HepG2 (cell line): ENCODE data around the gene SSC5D. TPM values are rescaled to one million over a fixed set of nuclear protein-coding genes. Genes with fewer than 3 reads are reported as not detected.
A peak's percentile ranks its signal among the peaks of the same experiment; 100 is the strongest.

Experiments
- ARNT ChIP-seq: fragments of 450-650 bp; IDR thresholded peaks from 2 replicates; pipeline ENCODE4 v1.6.1; 2017
- ARNTL ChIP-seq: sonication (generic); formaldehyde crosslinking; IDR thresholded peaks from 2 replicates; pipeline ENCODE4 v1.4.0; 2020; ENCODE audit warnings: mild to moderate bottlenecking, missing genetic modification reagents
- BORCS8-MEF2B ChIP-seq: sonication (generic); formaldehyde crosslinking; IDR thresholded peaks from 2 replicates; pipeline ENCODE4 v1.8.0; 2022; ENCODE audit warnings: mild to moderate bottlenecking, missing genetic modification reagents
- FOXC1 ChIP-seq: sonication (generic); formaldehyde crosslinking; IDR thresholded peaks from 2 replicates; pipeline ENCODE4 v1.8.0; 2022; ENCODE audit warnings: mild to moderate bottlenecking, missing genetic modification reagents, borderline replicate concordance
- HMG20A ChIP-seq: IDR thresholded peaks from 2 replicates; pipeline ENCODE4 v1.6.1; 2016; ENCODE audit warnings: borderline replicate concordance
- MATR3 ChIP-seq: sonication (generic); formaldehyde crosslinking; IDR thresholded peaks from 2 replicates; pipeline ENCODE4 v1.4.0; 2020; ENCODE audit warnings: missing genetic modification reagents
- NR1H2 ChIP-seq: sonication (generic); formaldehyde crosslinking; IDR thresholded peaks from 2 replicates; pipeline ENCODE4 v1.8.1; 2022; ENCODE audit warnings: low read depth, missing genetic modification reagents, borderline replicate concordance
- NR2F6 ChIP-seq, 2 experiments: IDR thresholded peaks; 2 replicates each; pipeline ENCODE4 v1.6.1; 2016; ENCODE audit warnings: antibody characterized with exemption in 1 of 2, mild to moderate bottlenecking in 1 of 2
- PHF5A ChIP-seq: IDR thresholded peaks from one replicate; pipeline ENCODE4 v1.6.1; 2018; ENCODE audit warnings: low read depth, missing genetic modification reagents; ENCODE audit not compliant: unreplicated experiment
- POLR2A ChIP-seq, 2 experiments: IDR thresholded peaks; 2 replicates each; pipeline ENCODE4 v1.6.1; 2011; ENCODE audit warnings: low read depth in 2 of 2, low read length in 2 of 2, mild to moderate bottlenecking in 1 of 2, moderate library complexity in 1 of 2; ENCODE audit not compliant: insufficient read depth in 1 of 2
- PRDM15 ChIP-seq: sonication (generic); formaldehyde crosslinking; IDR thresholded peaks from 2 replicates; pipeline ENCODE4 v1.4.0; 2020; ENCODE audit warnings: missing genetic modification reagents
- SALL1 ChIP-seq: sonication (generic); formaldehyde crosslinking; IDR thresholded peaks from 2 replicates; pipeline ENCODE4 v1.8.0; 2022; ENCODE audit warnings: mild to moderate bottlenecking, missing genetic modification reagents
- SOX13 ChIP-seq, 3 experiments: fragments of 450-650 bp in 1 of 3; sonication (generic) in 1 of 3; formaldehyde crosslinking in 1 of 3; IDR thresholded peaks in 2 of 3; conservative IDR thresholded peaks in 1 of 3; 2 replicates each; pipeline versions ENCODE4 v1.5.0 to v1.6.1; 2016 to 2020; ENCODE audit warnings: antibody characterized with exemption in 1 of 3, mild to moderate bottlenecking in 1 of 3, missing compliant biosample characterization in 1 of 3, missing genetic modification reagents in 1 of 3, moderate library complexity in 1 of 3
- ZNF24 ChIP-seq: fragments of 450-650 bp; IDR thresholded peaks from 2 replicates; pipeline ENCODE4 v1.6.1; 2017; ENCODE audit warnings: antibody characterized with exemption, mild to moderate bottlenecking
- ZNF703 ChIP-seq: sonication (generic); formaldehyde crosslinking; IDR thresholded peaks from 2 replicates; pipeline ENCODE4 v1.5.1; 2020; ENCODE audit warnings: missing genetic modification reagents, mild to moderate bottlenecking, moderate library complexity, borderline replicate concordance
- polyA plus RNA-seq, 8 experiments: library from polyadenylated mRNA; depleted of rRNA in 3 of 8; stranded (reverse) in 7 of 8; unstranded in 1 of 8; fragments of >200 nt; fragmentation: Illumina TruSeq in 4 of 8; extraction: Trizol in 4 of 8; gene quantifications; 2 replicates each; pipeline versions ENCODE4 v1.2.1 to v1.2.3, GENCODE V29; 2011 to 2016; ENCODE audit warnings: low read depth in 4 of 8, missing spikeins in 1 of 8, mixed read lengths in 1 of 8; ENCODE audit not compliant: insufficient read depth in 1 of 8
- total RNA-seq, 5 experiments: library from RNA; depleted of rRNA; stranded (reverse); fragments of >200 nt; fragmentation: Illumina TruSeq; extraction: Trizol; gene quantifications; 2 replicates each; pipeline ENCODE4 v1.2.3, GENCODE V29; 2016; ENCODE audit warnings: low read depth in 1 of 5
- TF ChIP-seq, protein P1 (sequence below): sonication (generic); formaldehyde crosslinking; conservative IDR thresholded peaks from 2 replicates; pipeline ENCODE4 v1.8.1; 2023; ENCODE audit warnings: missing genetic modification reagents
- TF ChIP-seq, protein P2 (sequence below): sonication (generic); formaldehyde crosslinking; IDR thresholded peaks from 2 replicates; pipeline ENCODE4 v1.4.0; 2020; ENCODE audit warnings: missing genetic modification reagents
- TF ChIP-seq, protein P3 (sequence below): sonication (generic); formaldehyde crosslinking; IDR thresholded peaks from 2 replicates; pipeline ENCODE4 v1.4.0; 2020; ENCODE audit warnings: missing genetic modification reagents
- TF ChIP-seq, protein P4 (sequence below): IDR thresholded peaks from 2 replicates; pipeline ENCODE4 v1.6.1; 2016; ENCODE audit warnings: missing compliant biosample characterization, missing genetic modification reagents, borderline replicate concordance

Gene SSC5D
- total and polyA plus RNA-seq, 2 of the 13 experiments (the other 11 are each of a cell fraction or from before 2014, with no cell fraction given): not detected

- no peak for TF ChIP-seq MATR3 (CRISPR knock-in tag)
- TF ChIP-seq PRDM15 (CRISPR knock-in tag): no peak
- no peak for TF ChIP-seq PHF5A (CRISPR knock-in tag)
- no peak for TF ChIP-seq FOXC1 (CRISPR knock-in tag)
- TF ChIP-seq, protein P1, sequence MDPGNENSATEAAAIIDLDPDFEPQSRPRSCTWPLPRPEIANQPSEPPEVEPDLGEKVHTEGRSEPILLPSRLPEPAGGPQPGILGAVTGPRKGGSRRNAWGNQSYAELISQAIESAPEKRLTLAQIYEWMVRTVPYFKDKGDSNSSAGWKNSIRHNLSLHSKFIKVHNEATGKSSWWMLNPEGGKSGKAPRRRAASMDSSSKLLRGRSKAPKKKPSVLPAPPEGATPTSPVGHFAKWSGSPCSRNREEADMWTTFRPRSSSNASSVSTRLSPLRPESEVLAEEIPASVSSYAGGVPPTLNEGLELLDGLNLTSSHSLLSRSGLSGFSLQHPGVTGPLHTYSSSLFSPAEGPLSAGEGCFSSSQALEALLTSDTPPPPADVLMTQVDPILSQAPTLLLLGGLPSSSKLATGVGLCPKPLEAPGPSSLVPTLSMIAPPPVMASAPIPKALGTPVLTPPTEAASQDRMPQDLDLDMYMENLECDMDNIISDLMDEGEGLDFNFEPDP (CRISPR knock-in tag): no peak
- TF ChIP-seq ZNF703 (CRISPR knock-in tag): no peak
- 0 out of 2 replicates have a peak, but pooled peaks have one; percentile 17 for TF ChIP-seq NR2F6 (IDR thresholded peaks at IDR 0.05)
- no peak for TF ChIP-seq NR2F6 (CRISPR knock-in tag; IDR thresholded peaks at IDR 0.05)
- TF ChIP-seq, protein P2, sequence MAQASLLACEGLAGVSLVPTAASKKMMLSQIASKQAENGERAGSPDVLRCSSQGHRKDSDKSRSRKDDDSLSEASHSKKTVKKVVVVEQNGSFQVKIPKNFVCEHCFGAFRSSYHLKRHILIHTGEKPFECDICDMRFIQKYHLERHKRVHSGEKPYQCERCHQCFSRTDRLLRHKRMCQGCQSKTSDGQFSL (CRISPR knock-in tag): no peak
- TF ChIP-seq, protein P3, sequence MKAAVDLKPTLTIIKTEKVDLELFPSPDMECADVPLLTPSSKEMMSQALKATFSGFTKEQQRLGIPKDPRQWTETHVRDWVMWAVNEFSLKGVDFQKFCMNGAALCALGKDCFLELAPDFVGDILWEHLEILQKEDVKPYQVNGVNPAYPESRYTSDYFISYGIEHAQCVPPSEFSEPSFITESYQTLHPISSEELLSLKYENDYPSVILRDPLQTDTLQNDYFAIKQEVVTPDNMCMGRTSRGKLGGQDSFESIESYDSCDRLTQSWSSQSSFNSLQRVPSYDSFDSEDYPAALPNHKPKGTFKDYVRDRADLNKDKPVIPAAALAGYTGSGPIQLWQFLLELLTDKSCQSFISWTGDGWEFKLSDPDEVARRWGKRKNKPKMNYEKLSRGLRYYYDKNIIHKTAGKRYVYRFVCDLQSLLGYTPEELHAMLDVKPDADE (CRISPR knock-in tag): no peak
- TF ChIP-seq NR1H2 (CRISPR knock-in tag): no peak
- no peak for TF ChIP-seq HMG20A (CRISPR knock-in tag)
- TF ChIP-seq ARNT: no peak
- TF ChIP-seq, protein P4, sequence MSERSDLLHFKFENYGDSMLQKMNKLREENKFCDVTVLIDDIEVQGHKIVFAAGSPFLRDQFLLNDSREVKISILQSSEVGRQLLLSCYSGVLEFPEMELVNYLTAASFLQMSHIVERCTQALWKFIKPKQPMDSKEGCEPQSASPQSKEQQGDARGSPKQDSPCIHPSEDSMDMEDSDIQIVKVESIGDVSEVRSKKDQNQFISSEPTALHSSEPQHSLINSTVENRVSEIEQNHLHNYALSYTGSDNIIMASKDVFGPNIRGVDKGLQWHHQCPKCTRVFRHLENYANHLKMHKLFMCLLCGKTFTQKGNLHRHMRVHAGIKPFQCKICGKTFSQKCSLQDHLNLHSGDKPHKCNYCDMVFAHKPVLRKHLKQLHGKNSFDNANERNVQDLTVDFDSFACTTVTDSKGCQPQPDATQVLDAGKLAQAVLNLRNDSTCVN (CRISPR knock-in tag): no peak
- no peak for TF ChIP-seq ZNF24
- TF ChIP-seq POLR2A (IDR thresholded peaks at IDR 0.05; ENCODE audit: insufficient read depth in 1 of 2, low read depth in 2 of 2, low read length in 2 of 2): peak in 1 of 2 experiments; percentile 21; a peak in 1 of 4 replicates
- TF ChIP-seq BORCS8-MEF2B (CRISPR knock-in tag): no peak
- peak; percentile 34; the same call in 1 of the 2 replicates for TF ChIP-seq SALL1 (CRISPR knock-in tag)
- no peak for TF ChIP-seq SOX13 (IDR thresholded peaks at IDR 0.05)
- no peak for TF ChIP-seq SOX13 (CRISPR knock-in tag; conservative IDR thresholded peaks at IDR 0.05 in 1 of 2, IDR thresholded peaks at IDR 0.05 in 1 of 2)
- TF ChIP-seq ARNTL (CRISPR knock-in tag): 0 out of 2 replicates have a peak, but pooled peaks have one; percentile 22
These were observed 28.7 kb upstream of the SSC5D start (continued) for GRCh38 chr19:55459551-55459949.
